Right lobe of liver (tissue), 6 donors: ENCODE measurements around the gene KLHDC10. TPM values are rescaled to one million over a fixed set of nuclear protein-coding genes. Genes with fewer than 3 reads are reported as not detected.
A peak's percentile ranks its signal among the peaks of the same experiment; 100 is the strongest.
"Not testable (repeated sequence)": the region's sequence is repeated elsewhere in the genome, so short reads cannot be mapped to it uniquely, and the experiment has no call there.

Experiments
- ATAC-seq, 4 donors: fragments of 200-7000 bp; cut with Tn5 transposase; one replicate each; pipeline ENCODE4 v1.9.1; 2020; ENCODE audit warnings: mild to moderate bottlenecking in 4 of 4, moderate library complexity in 4 of 4
- DNase-seq, 3 donors: peaks; one replicate each; pipeline ENCODE4 v3.0.0-alpha.2; 2020
- H3K27ac ChIP-seq, 3 donors: fragments of 200-600 bp; one replicate each; pipeline ENCODE4 v1.8.0; 2022
- H3K27me3 ChIP-seq, 2 donors: fragments of 200-600 bp; one replicate each; pipeline ENCODE4 v1.8.0; 2022
- H3K36me3 ChIP-seq, 4 donors: fragments of 200-600 bp; sonication (generic) in 1 of 4; one replicate each; pipeline versions ENCODE4 v1.5.1 to v1.8.0; 2017 to 2022; ENCODE audit warnings: control low read depth in 1 of 4
- H3K4me1 ChIP-seq, 4 donors: fragments of 200-600 bp; sonication (generic) in 1 of 4; one replicate each; pipeline versions ENCODE4 v1.5.1 to v1.8.0; 2017 to 2022; ENCODE audit warnings: control low read depth in 1 of 4
- H3K4me3 ChIP-seq, 3 donors: fragments of 200-600 bp; one replicate each; pipeline ENCODE4 v1.8.0; 2022
- H3K9me3 ChIP-seq, 4 donors: fragments of 200-600 bp; sonication (generic) in 1 of 4; one replicate each; pipeline versions ENCODE4 v1.5.1 to v1.8.0; 2017 to 2022; ENCODE audit warnings: control low read depth in 1 of 4
- POLR2A ChIP-seq: fragments of 450-650 bp; IDR thresholded peaks from one replicate; pipeline ENCODE4 v1.6.1; 2017; ENCODE audit warnings: antibody characterized with exemption, mild to moderate bottlenecking
- WGBS: methylation state at CpG from one replicate; pipeline ENCODE4 v1.1.6; 2018; ENCODE audit warnings: low coverage, low lambda C conversion rate; ENCODE audit not compliant: insufficient coverage; ENCODE audit errors: missing lambda C conversion rate; 5-methylcytosine and 5-hydroxymethylcytosine counted together
- intact Hi-C, 2 donors: fragments of 100-400 bp; cut with DNase I; formaldehyde crosslinking; loops; one replicate each; pipeline versions ENCODE4 v1.11.2 to v1.14.1; 2022
- total RNA-seq, 6 experiments: library from RNA; depleted of rRNA in 2 of 6; stranded (reverse); fragments of >200 nt in 2 of 6; fragmentation: NEBNext Ultra II Directional in 3 of 6; extraction: Animal tissue kit (Norgen Biotek cat#: 25700) in 3 of 6; gene quantifications; one replicate each; pipeline versions ENCODE4 v1.1.0 to v1.2.4, GENCODE V29; 2016 to 2023
- TF ChIP-seq, protein P1 (sequence below), 4 donors: fragments of 200-600 bp in 3 of 4; fragments of 450-650 bp in 1 of 4; IDR thresholded peaks; one replicate each; pipeline versions ENCODE4 v1.5.1 to v1.8.0; 2016 to 2022; ENCODE audit warnings: antibody characterized with exemption in 4 of 4, mild to moderate bottlenecking in 2 of 4
- donor health status: DM: no; HTN: yes; CAD: no.
- donor health status: DM: no; HTN: no; CAD: no.
- donor health status: DM: no; HTN: no; CAD: no.
- donor health status: DM: no; HTN: yes; CAD: no.
- donor health status: DM: no; HTN: yes; CAD: no.

Gene KLHDC10
- total RNA-seq, 6 experiments from 2014 or later = 12.7 to 35.4 (median 21.7) TPM

DNA sequence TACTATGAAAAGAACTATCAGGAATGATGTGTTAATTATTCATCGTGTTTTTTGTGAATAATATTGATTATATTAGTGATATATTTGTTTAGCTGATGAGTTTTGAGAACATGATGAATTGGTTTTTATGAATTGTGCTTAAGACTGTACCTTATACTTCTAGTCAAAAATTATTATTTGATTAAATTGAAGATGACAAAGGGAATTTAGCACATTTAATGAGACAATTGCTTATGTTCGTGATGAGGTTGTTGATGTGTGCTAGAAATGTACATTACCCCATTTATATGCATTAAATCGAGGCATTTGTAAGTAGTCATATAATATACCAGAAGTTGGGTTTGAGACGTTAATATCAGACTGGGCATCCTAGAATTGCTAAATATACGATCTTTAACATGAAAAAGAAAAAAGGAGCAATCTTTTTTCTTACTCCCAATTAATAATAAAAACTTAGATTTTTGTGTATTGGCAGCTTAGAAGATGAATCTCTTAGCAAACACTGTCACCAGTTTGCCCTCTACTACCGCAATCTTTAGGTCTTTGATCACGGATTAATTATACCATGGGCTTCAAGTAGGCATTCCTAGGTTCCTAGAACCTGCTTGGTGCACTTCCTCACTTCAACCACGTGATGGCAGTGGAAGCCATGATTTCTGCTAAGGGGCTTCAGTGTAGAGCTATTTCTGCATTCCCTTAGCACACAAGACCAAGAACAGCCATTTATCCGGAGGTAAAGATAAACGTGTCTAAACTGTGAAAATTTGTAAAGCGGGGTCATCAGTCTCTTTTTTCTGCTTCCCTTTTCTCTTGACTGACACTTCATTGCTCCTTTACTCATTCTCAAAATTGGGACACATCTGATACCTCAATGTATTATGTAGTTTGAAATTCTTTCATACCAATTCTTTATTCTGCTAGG lies 1.6 kb downstream of the KLHDC10 start:
- H3K4me1 ChIP-seq = peaks cover 0 to 60% (median 18%) of the 10 kb centered on the region in 4 donors
- intact Hi-C loops = no loop called here
- no peak overlapping the region for H3K27ac ChIP-seq
- no peaks in the 10 kb centered on the region for H3K36me3 ChIP-seq
- 3% methylated on average over 11 of the region's 11 CpGs for WGBS
- H3K9me3 ChIP-seq = no peaks in the 10 kb centered on the region
- TF ChIP-seq, protein P1, sequence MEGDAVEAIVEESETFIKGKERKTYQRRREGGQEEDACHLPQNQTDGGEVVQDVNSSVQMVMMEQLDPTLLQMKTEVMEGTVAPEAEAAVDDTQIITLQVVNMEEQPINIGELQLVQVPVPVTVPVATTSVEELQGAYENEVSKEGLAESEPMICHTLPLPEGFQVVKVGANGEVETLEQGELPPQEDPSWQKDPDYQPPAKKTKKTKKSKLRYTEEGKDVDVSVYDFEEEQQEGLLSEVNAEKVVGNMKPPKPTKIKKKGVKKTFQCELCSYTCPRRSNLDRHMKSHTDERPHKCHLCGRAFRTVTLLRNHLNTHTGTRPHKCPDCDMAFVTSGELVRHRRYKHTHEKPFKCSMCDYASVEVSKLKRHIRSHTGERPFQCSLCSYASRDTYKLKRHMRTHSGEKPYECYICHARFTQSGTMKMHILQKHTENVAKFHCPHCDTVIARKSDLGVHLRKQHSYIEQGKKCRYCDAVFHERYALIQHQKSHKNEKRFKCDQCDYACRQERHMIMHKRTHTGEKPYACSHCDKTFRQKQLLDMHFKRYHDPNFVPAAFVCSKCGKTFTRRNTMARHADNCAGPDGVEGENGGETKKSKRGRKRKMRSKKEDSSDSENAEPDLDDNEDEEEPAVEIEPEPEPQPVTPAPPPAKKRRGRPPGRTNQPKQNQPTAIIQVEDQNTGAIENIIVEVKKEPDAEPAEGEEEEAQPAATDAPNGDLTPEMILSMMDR (IDR thresholded peaks at IDR 0.05) = peak; percentile 91 to 95 (median 93)
- no peak for TF ChIP-seq POLR2A
- ATAC-seq = peak; percentile 58 to 67 (median 64)
- H3K27me3 ChIP-seq = no peaks in the 10 kb centered on the region
- DNase-seq = peak in 1 of 3 donors; percentile 59
- H3K4me3 ChIP-seq = peak overlapping the region in 2 of 3 donors; percentile 92 to 96

DNA sequence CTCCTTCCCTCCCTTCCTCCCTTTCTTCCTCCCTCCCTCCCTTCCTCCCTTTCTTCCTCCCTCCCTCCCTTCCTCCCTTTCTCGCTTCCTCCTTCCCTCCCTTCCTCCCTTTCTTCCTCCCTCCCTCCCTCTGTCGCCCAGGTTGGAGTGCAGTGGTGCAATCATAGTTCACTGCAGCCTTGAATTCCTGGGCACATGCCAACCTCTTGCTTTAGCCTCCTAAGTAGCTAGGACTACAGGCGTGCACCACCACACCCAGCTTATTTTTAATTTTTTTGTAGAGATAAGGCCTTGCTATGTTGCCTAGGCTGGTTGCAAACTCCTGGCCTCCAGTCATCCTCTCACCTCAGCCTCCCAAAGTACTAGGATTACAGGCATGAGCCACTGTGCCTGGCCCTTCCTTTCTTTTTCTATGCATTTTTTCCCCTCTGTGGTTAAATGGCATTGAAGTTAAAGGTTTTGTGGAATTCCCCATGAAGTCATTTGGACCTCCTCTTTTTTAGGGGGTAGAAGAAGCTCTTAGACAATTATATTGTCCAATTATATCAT lies 9.6 kb downstream of the KLHDC10 start:
- ATAC-seq = no peak
- H3K4me1 ChIP-seq = peaks cover 0 to 7% (median 2%) of the 10 kb centered on the region in 4 donors
- H3K27ac ChIP-seq = no peak overlapping the region
- peaks cover 0 to 9% (median 0%) of the 10 kb centered on the region in 4 donors for H3K36me3 ChIP-seq
- 69% methylated on average over 3 of the region's 3 CpGs for WGBS
- H3K9me3 ChIP-seq = no peaks in the 10 kb centered on the region
- TF ChIP-seq, protein P1 (IDR thresholded peaks at IDR 0.05) = no peak
- TF ChIP-seq POLR2A = no peak
- no peak for DNase-seq
- intact Hi-C loops = no loop called here
- no peak overlapping the region for H3K4me3 ChIP-seq
- no peaks in the 10 kb centered on the region for H3K27me3 ChIP-seq

DNA sequence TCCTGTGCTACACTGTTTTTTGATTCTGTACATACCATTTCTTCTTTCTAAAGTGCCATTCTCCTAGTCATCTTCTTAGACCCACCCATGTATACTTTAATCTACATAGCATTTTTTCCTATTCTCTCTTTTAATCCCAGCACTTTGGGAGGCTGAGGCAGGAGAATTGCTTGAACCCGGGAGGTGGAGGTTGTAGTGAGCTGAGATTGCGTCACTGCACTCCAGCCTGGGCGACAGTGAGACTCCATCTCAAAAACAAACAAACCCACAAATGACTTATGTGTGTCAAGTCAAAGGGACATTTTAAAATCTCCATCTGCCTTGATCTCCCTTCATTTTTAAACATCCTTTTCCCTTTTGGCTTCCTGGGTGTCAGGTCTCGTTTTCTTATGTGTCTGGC lies 13.2 kb downstream of the KLHDC10 start:
- DNase-seq, H3K27ac ChIP-seq, intact Hi-C loops, ATAC-seq, H3K27me3 ChIP-seq, H3K36me3 ChIP-seq, H3K9me3 ChIP-seq, H3K4me3 ChIP-seq, H3K4me1 ChIP-seq: not testable (repeated sequence)
- WGBS = 79% methylated on average over 4 of the region's 4 CpGs

DNA sequence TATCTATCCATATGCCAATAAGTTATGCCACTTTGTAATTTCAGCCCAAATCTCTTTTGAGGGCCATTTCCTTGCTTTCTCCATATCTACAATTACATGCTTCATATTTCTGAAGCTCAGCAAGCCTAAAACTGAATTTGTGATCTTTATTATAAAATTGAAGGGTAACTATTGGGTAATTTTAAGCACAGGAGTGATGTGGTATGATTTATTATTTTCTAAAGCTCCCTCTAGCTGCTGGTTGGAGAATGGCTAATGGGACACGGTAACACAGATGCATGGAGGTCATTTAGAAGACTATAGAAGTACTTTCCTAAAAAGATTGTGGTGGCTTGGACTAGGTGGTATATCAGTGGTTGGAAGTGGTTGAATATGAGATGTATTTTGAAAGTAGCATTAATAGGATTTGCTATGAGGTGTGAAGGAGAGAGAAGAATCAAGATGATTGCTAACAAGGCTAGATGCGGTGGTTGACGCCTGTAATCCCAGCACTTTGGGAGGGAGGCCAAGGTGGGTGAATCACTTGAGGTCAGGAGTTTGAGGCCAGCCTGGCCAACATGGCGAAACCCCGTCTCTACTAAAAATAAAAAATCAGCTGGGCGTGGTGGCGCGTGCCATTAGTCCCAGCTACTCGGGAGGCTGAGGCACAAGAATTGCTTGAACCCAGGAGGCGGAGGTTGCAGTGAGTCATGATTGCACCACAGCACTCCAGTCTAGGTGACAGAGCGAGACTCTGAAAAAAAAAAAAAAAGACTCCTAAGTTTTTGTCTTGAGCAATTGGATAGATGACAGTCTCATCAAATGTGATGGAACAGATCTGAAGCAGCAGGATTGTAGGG lies 13.9 kb downstream of the KLHDC10 start:
- H3K27me3 ChIP-seq = no peaks in the 10 kb centered on the region
- no peaks in the 10 kb centered on the region for H3K36me3 ChIP-seq
- peak; percentile 26 to 69 (median 50) for ATAC-seq
- H3K9me3 ChIP-seq = no peaks in the 10 kb centered on the region
- no peak for DNase-seq
- 84% methylated on average over 10 of the region's 11 CpGs for WGBS
- peaks cover 0 to 5% (median 2%) of the 10 kb centered on the region in 4 donors for H3K4me1 ChIP-seq
- intact Hi-C loops = no loop called here
- H3K4me3 ChIP-seq = no peak overlapping the region
- no peak overlapping the region for H3K27ac ChIP-seq
- TF ChIP-seq, protein P1 (IDR thresholded peaks at IDR 0.05) = peak; percentile 29 to 58 (median 54)
- TF ChIP-seq POLR2A = no peak

DNA sequence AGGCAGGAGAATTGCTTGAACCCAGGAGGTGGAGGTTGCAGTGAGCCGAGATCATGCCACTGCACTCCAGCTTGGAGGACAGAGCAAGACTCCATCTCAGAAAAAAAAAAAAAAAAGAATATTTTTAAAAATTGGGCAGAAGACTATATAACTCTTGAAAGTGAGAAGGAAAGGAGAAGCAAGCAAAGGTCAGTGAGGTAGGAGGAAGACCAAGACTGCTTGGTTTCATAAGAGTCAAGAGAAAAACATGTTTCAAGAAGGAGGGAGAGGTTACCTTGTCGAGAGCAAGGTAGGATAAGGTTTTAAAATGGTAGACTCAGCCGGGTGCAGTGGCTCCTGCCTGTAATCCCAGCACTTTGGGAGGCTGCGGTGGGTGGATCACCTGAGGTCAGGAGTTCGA lies 14.9 kb downstream of the KLHDC10 start:
- H3K9me3 ChIP-seq, intact Hi-C loops, H3K4me1 ChIP-seq, H3K27me3 ChIP-seq, H3K27ac ChIP-seq, DNase-seq, H3K4me3 ChIP-seq, H3K36me3 ChIP-seq, ATAC-seq: not testable (repeated sequence)
- 100% methylated on average over 2 of the region's 5 CpGs for WGBS
